NCI-H446 treated with DMSO at 0.1 percent for 48 hours (cell line): ENCODE measurements around the gene IPO4.

ENCODE experiments used
- DNase-seq: peaks from one replicate; lab custom pipeline; 2025; lab: John Stamatoyannopoulos, UW

IPO4 gene

DNA sequence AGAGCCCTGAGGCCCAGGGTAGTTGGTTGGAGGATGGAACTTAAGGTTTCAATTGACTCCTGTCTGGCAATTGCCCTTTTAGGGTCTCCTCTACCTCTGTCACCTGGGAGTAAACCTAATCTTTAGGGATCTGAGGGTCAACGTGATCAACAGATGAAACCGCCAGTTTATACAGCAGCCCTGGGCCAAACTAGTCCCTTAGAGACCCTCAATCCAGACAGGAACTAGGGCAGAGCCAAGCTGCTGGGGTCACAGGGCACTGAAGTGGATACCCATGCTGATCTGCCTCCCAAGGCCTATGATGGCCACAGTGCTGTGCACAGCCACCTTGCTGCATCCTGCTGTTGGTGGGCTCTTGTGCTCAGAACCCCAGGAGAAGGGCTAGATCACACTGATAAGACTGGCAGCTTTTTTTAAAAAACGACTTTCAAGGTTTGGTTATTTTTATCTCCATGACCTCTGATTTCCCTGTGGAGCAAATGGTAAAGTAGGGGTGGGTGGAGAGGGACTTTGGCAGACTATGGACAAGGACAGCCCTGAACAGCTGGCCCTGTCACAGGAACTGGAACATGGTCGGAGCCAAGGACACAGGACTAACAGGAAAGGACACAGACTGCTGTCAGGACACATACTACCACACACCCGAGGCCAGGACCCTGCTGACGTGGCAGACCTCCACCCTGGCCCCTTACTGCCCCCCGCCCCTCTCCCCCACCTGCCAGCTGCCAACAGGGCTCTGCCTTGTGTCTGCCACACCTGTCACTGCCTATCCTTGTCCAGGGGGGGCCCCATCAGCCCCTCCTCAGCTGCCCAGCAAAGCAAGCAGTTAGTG is 57.7 kb downstream of the IPO4 start:
- no peak for DNase-seq

DNA sequence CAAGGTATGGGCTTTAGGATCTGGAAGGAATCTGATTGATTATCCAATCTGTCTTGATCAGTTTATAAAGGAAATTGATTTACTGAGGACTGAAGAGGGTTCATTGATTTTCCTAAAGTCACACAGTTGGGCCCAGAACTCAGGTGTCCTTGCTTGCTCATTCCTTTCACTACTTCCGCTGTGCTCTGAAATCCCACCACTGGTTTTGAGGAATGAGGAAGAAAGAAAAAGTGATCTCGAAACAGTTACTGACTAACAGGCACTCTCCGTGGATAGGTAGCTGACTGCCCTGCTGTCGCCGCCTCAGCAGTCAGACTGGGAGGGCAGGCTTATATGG is 58.3 kb downstream of the IPO4 start, which contains the start of gene FITM1:
Gene FITM1 (plus strand): TSS at position 280 of the 337 bp plus-strand sequence. CDS start 905 bp downstream, outside the sequence.
- no peak for DNase-seq
